WTC11 (cell line): ENCODE data around the gene CALHM1. TPM values are rescaled to one million over a fixed set of nuclear protein-coding genes. Genes with fewer than 3 reads are reported as not detected.

Experiments used
- ATAC-seq: fragments of 200-7000 bp; cut with Tn5 transposase; 2 replicates; pipeline ENCODE4 v1.10.0; 2021; ENCODE audit warnings: mild to moderate bottlenecking, moderate library complexity
- CTCF ChIA-PET: fragments of 300-600 bp; sonication (Branson Sonifier 250); formaldehyde crosslinking; loops from one replicate; lab custom pipeline; 2021; ENCODE audit warnings: antibody characterized with exemption; lab: Charles Lee
- POLR2A ChIA-PET: fragments of 350-600 bp; sonication (Branson Sonifier 250); formaldehyde crosslinking; loops from one replicate; lab custom pipeline; 2021; ENCODE audit warnings: antibody characterized with exemption; lab: Charles Lee
- DNase-seq: peaks from one replicate; pipeline ENCODE4 v3.0.0; 2021; ENCODE audit warnings: low spot score
- H3K27ac Mint-ChIP-seq: 2 replicates; pipeline ENCODE4 v1.8.0; 2021; ENCODE audit warnings: mixed read lengths
- H3K27me3 Mint-ChIP-seq: 2 replicates; pipeline ENCODE4 v1.8.0; 2021; ENCODE audit warnings: low read depth, mild to moderate bottlenecking, moderate library complexity, mixed read lengths
- H3K36me3 Mint-ChIP-seq: 2 replicates; pipeline ENCODE4 v1.8.0; 2021; ENCODE audit warnings: mixed read lengths
- H3K4me1 Mint-ChIP-seq: 2 replicates; pipeline ENCODE4 v1.8.0; 2022; ENCODE audit warnings: mixed read lengths
- H3K4me3 Mint-ChIP-seq: 2 replicates; pipeline ENCODE4 v1.8.0; 2021; ENCODE audit warnings: mild to moderate bottlenecking, moderate library complexity, mixed read lengths
- H3K9me3 Mint-ChIP-seq: 2 replicates; pipeline ENCODE4 v1.8.0; 2021; ENCODE audit warnings: mixed read lengths
- AR ChIP-seq: fragments of 250-450 bp; sonication (Bioruptor Pico); IDR thresholded peaks from 2 replicates; pipeline ENCODE4 v1.9.0; 2021; ENCODE audit warnings: mild to moderate bottlenecking
- ATF1 ChIP-seq: sonication (generic); formaldehyde crosslinking; IDR thresholded peaks from 2 replicates; pipeline ENCODE4 v1.8.1; 2023; ENCODE audit warnings: mild to moderate bottlenecking, moderate library complexity, missing genetic modification reagents
- HMGXB4 ChIP-seq: sonication (generic); formaldehyde crosslinking; IDR thresholded peaks from 2 replicates; pipeline ENCODE4 v1.8.1; 2023; ENCODE audit warnings: mild to moderate bottlenecking, moderate library complexity, missing genetic modification reagents
- IRF1 ChIP-seq: sonication (generic); formaldehyde crosslinking; IDR thresholded peaks from 2 replicates; pipeline ENCODE4 v1.8.0; 2023; ENCODE audit warnings: missing genetic modification reagents
- KAT7 ChIP-seq: sonication (generic); formaldehyde crosslinking; IDR thresholded peaks from 2 replicates; pipeline ENCODE4 v1.8.1; 2023; ENCODE audit warnings: missing genetic modification reagents, mild to moderate bottlenecking, borderline replicate concordance
- NFYB ChIP-seq: sonication (generic); formaldehyde crosslinking; conservative IDR thresholded peaks from 2 replicates; pipeline ENCODE4 v1.8.0; 2022; ENCODE audit warnings: low read depth, missing genetic modification reagents
- PREB ChIP-seq: sonication (generic); formaldehyde crosslinking; IDR thresholded peaks from 2 replicates; pipeline ENCODE4 v1.8.1; 2022; ENCODE audit warnings: mild to moderate bottlenecking, missing genetic modification reagents, moderate library complexity, borderline replicate concordance
- TCF7 ChIP-seq: sonication (generic); formaldehyde crosslinking; IDR thresholded peaks from 2 replicates; pipeline ENCODE4 v1.8.0; 2022; ENCODE audit warnings: mild to moderate bottlenecking, low read depth, missing genetic modification reagents, moderate library complexity
- USF1 ChIP-seq: sonication (generic); formaldehyde crosslinking; IDR thresholded peaks from 2 replicates; pipeline ENCODE4 v1.8.0; 2022; ENCODE audit warnings: mild to moderate bottlenecking, missing genetic modification reagents
- ZBTB21 ChIP-seq: sonication (generic); formaldehyde crosslinking; IDR thresholded peaks from 2 replicates; pipeline ENCODE4 v1.8.1; 2023; ENCODE audit warnings: mild to moderate bottlenecking, missing genetic modification reagents, borderline replicate concordance
- ZMAT4 ChIP-seq: fragments of 250-450 bp; sonication (Bioruptor Pico); IDR thresholded peaks from 2 replicates; pipeline ENCODE4 v1.9.0; 2021; ENCODE audit warnings: mild to moderate bottlenecking
- ZNF263 ChIP-seq: sonication (generic); formaldehyde crosslinking; IDR thresholded peaks from 2 replicates; pipeline ENCODE4 v1.8.1; 2022; ENCODE audit warnings: low read depth, mild to moderate bottlenecking, moderate library complexity, missing genetic modification reagents
- ZNF317 ChIP-seq: sonication (generic); formaldehyde crosslinking; IDR thresholded peaks from 2 replicates; pipeline ENCODE4 v1.8.1; 2023; ENCODE audit warnings: low read depth, mild to moderate bottlenecking, moderate library complexity, missing genetic modification reagents, borderline replicate concordance
- ZNF512 ChIP-seq: sonication (generic); formaldehyde crosslinking; IDR thresholded peaks from 2 replicates; pipeline ENCODE4 v1.8.1; 2022; ENCODE audit warnings: missing genetic modification reagents, borderline replicate concordance
- ZNF671 ChIP-seq: fragments of 250-450 bp; sonication (Bioruptor Pico); IDR thresholded peaks from 2 replicates; pipeline ENCODE4 v1.8.0; 2021; ENCODE audit warnings: mild to moderate bottlenecking
- total RNA-seq: library from RNA; stranded (reverse); gene quantifications from 3 replicates; pipeline ENCODE4 v1.2.3, GENCODE V29; 2021

CALHM1 gene
- total RNA-seq, 1 experiment from 2014 or later: 0.39 TPM

- peaks cover 28% of the 10 kb centered on the region for H3K27me3 Mint-ChIP-seq
- TF ChIP-seq KAT7 (CRISPR knock-in tag) (no peak), ZNF317 (CRISPR knock-in tag) (no peak)
- H3K36me3 Mint-ChIP-seq: no peaks in the 10 kb centered on the region
- ATAC-seq (no peak), DNase-seq (no peak)
- 0 out of 2 replicates have a peak, but pooled peaks cover 4% of the 10 kb centered on the region for H3K4me1 Mint-ChIP-seq
- H3K4me3 Mint-ChIP-seq: no peak overlapping the region
- H3K27ac Mint-ChIP-seq: no peak overlapping the region
- no peaks in the 10 kb centered on the region for H3K9me3 Mint-ChIP-seq
- POLR2A ChIA-PET: interaction anchor here (0.5 kb wide), 1 partner anchor 58 kb away, joined by 3 read pairs; no protein-coding TSS in a partner anchor
- CTCF ChIA-PET: interaction anchor here (1.2 to 1.5 kb wide), 3 partner anchors 8 to 25 kb away, joined by 3 to 5 read pairs (median 4); no protein-coding TSS in a partner anchor
Observed at GRCh38 chr10:103501186-103501585, 42.5 kb upstream of the CALHM1 start.

- no peak for ATAC-seq
- Mint-ChIP-seq H3K4me1 (0 out of 2 replicates have a peak, but pooled peaks cover 4% of the 10 kb centered on the region), H3K27ac (no peak overlapping the region), H3K36me3 (no peaks in the 10 kb centered on the region), H3K4me3 (no peak overlapping the region), H3K9me3 (no peaks in the 10 kb centered on the region), H3K27me3 (peaks cover 35% of the 10 kb centered on the region)
- ChIA-PET POLR2A (interaction anchor here (0.5 kb wide), 1 partner anchor 59 kb away, joined by 3 read pairs; no protein-coding TSS in a partner anchor), CTCF (interaction anchor here (1.0 to 1.5 kb wide), 4 partner anchors 8 to 92 kb away, joined by 3 to 5 read pairs (median 4); no protein-coding TSS in a partner anchor)
- no peak for TF ChIP-seq ZNF512 (CRISPR knock-in tag)
- TF ChIP-seq NFYB (CRISPR knock-in tag): no peak
- no peak for TF ChIP-seq PREB (CRISPR knock-in tag)
- TF ChIP-seq ZNF671 (CRISPR knock-in tag): no peak
- no peak for TF ChIP-seq AR
- no peak for TF ChIP-seq ZMAT4 (CRISPR knock-in tag)
- TF ChIP-seq ZNF263 (CRISPR knock-in tag): no peak
- no peak for TF ChIP-seq USF1
- no peak for TF ChIP-seq HMGXB4 (CRISPR knock-in tag)
- TF ChIP-seq ZBTB21 (CRISPR knock-in tag): no peak
- no peak for TF ChIP-seq TCF7 (CRISPR knock-in tag)
- TF ChIP-seq ATF1 (CRISPR knock-in tag): no peak
- TF ChIP-seq IRF1 (CRISPR knock-in tag): no peak
- DNase-seq: no peak
Observed at GRCh38 chr10:103500481-103500880, 41.8 kb upstream of the CALHM1 start.
